Omental fat pad (tissue), 4 donors: ENCODE data around the gene BCL2. TPM values are rescaled to one million over a fixed set of nuclear protein-coding genes. Genes with fewer than 3 reads are reported as not detected.
"Not testable (repeated sequence)": the region's sequence is repeated elsewhere in the genome, so short reads cannot be mapped to it uniquely, and the experiment has no call there.

ENCODE experiments used
- ATAC-seq: fragments of 150-250 bp; one replicate; pipeline ENCODE4 v1.9.1; 2016; ENCODE audit warnings: mild to moderate bottlenecking, moderate library complexity; ENCODE audit not compliant: low FRiP score
- DNase-seq: peaks from one replicate; pipeline ENCODE4 v3.0.0-alpha.2; 2019; ENCODE audit warnings: low spot score
- CTCF ChIP-seq, 3 donors: fragments of 450-650 bp; IDR thresholded peaks; one replicate each; pipeline ENCODE4 v1.5.1; 2016 to 2017; ENCODE audit warnings: antibody characterized with exemption in 3 of 3, mild to moderate bottlenecking in 3 of 3, moderate library complexity in 2 of 3
- total RNA-seq, 4 donors: library from RNA; depleted of rRNA; stranded (reverse); fragments of >200 nt; gene quantifications; one replicate each; pipeline ENCODE4 v1.1.0, GENCODE V29; 2016

The BCL2 gene
- total RNA-seq, 4 donors from 2014 or later: 18.4 to 84.5 (median 30.2) TPM

GRCh38 chr18:63240531-63241316 lies 78.8 kb downstream of the BCL2 start:
- DNase-seq (no peak), ATAC-seq (no peak)
- TF ChIP-seq CTCF (IDR thresholded peaks at IDR 0.05): no peak

GRCh38 chr18:63238693-63239075 lies 80.9 kb downstream of the BCL2 start:
- DNase-seq (no peak), ATAC-seq (no peak)
- no peak for TF ChIP-seq CTCF (IDR thresholded peaks at IDR 0.05)

- ATAC-seq: peak; percentile 82
- no peak for TF ChIP-seq CTCF (IDR thresholded peaks at IDR 0.05)
- no peak for DNase-seq
Measured at GRCh38 chr18:63237881-63238692, 81.5 kb downstream of the BCL2 start.

- DNase-seq (no peak), ATAC-seq (peak; percentile 22)
- TF ChIP-seq CTCF (IDR thresholded peaks at IDR 0.05): no peak
Measured at GRCh38 chr18:63236921-63237846, 82.4 kb downstream of the BCL2 start.

- ATAC-seq (no peak), DNase-seq (no peak)
- TF ChIP-seq CTCF (IDR thresholded peaks at IDR 0.05): no peak
Measured at GRCh38 chr18:63236406-63236805, 83.2 kb downstream of the BCL2 start.

- not testable (repeated sequence) for DNase-seq, ATAC-seq
Measured at GRCh38 chr18:63235920-63236319, 83.6 kb downstream of the BCL2 start.

- ATAC-seq: no peak
- no peak for DNase-seq
- no peak for TF ChIP-seq CTCF (IDR thresholded peaks at IDR 0.05)
Measured at GRCh38 chr18:63234841-63235240, 84.7 kb downstream of the BCL2 start.
